ENCODE measurements around the gene ANO7.

DNA sequence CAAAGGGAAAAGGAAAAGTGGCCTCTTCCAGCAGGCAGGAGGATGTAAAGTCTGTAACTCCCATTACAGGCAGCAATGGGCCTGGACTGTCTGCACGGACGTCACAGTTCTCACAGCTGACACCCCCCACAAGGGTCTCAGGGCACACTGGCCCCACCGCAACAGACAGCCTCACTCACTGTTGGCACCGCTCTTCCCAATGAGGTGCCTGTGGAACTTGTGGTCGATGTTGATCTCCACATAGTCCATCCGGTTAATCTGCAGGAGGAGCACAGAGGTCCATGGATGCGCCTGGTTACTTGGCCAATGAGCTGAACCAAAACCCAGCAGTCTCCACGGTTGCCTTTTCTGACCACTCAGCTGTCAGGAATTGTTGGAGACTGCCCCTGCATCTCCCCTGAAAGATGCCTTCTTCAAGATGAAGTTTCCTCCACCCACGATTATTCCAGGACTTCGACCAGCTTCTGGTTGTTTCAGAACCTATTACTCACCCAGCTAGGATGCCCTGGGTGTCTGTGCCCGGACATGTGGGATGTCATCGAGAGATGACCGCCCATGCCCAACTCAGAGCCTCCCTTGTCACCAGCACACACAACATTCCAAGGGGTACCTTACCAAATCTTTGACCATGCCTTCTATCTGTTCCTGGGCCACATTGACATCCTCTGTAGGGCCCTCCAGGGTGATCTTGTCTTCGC, 64.5 kb downstream of the ANO7 start:
- TF ChIP-seq EZH2 (IDR thresholded peaks at IDR 0.05; ENCODE audit: insufficient read depth, poor library complexity, severe bottlenecking) (no peak), EZH2phosphoT487 (IDR thresholded peaks at IDR 0.05; ENCODE audit: insufficient read depth, low read depth) (no peak)

Data from GM23248 (cell line).